PC-3 (cell line): ENCODE data around the gene IL34. TPM values are rescaled to one million over a fixed set of nuclear protein-coding genes. Genes with fewer than 3 reads are reported as not detected.

Experiments
- ATAC-seq: fragments of 200-7000 bp; cut with Tn5 transposase; 2 replicates; pipeline ENCODE4 v1.9.1; 2020; ENCODE audit warnings: mild to moderate bottlenecking, moderate library complexity
- BruUV-seq: library from RNA; stranded (reverse); fragments of 400-500 nt; replicated peaks from 2 replicates; lab custom pipeline; 2021; lab: Mats Ljungman, UMichigan
- CTCF ChIA-PET: fragments of 300-600 bp; sonication (Branson Sonifier 250); formaldehyde crosslinking; loops from one replicate; lab custom pipeline; 2022; ENCODE audit warnings: antibody characterized with exemption; lab: Charles Lee
- POLR2A ChIA-PET: fragments of 300-600 bp; sonication (Branson Sonifier 250); formaldehyde crosslinking; loops from one replicate; lab custom pipeline; 2022; ENCODE audit warnings: antibody characterized with exemption; ENCODE audit not compliant: unreplicated experiment; lab: Charles Lee
- DNase-seq: peaks from one replicate; pipeline ENCODE4 v3.0.0-alpha.2; 2015
- H2AFZ ChIP-seq: fragments of 300-600 bp; sonication (generic); 2 replicates; pipeline ENCODE4 v1.6.0; 2016; ENCODE audit warnings: antibody characterized with exemption, low read length
- H3F3A ChIP-seq: fragments of 300-600 bp; sonication (generic); one replicate; pipeline ENCODE4 v1.6.0; 2017; ENCODE audit warnings: antibody characterized with exemption, low read length, control low read depth, mild to moderate bottlenecking; ENCODE audit not compliant: unreplicated experiment
- H3K27ac ChIP-seq: fragments of 300-600 bp; sonication (generic); 2 replicates; pipeline ENCODE4 v1.5.1; 2016; ENCODE audit warnings: mild to moderate bottlenecking, low read length
- H3K27me3 ChIP-seq: fragments of 300-600 bp; sonication (generic); 2 replicates; pipeline ENCODE4 v1.6.1; 2016; ENCODE audit warnings: low read length, mixed read lengths
- H3K36me3 ChIP-seq: fragments of 300-600 bp; sonication (generic); 2 replicates; pipeline ENCODE4 v1.6.1; 2016; ENCODE audit warnings: low read depth, mixed run types, low read length, mixed read lengths
- H3K4me1 ChIP-seq: fragments of 300-600 bp; sonication (generic); 2 replicates; pipeline ENCODE4 v1.5.1; 2016; ENCODE audit warnings: low read length; ENCODE audit not compliant: insufficient read depth
- H3K4me2 ChIP-seq: fragments of 300-600 bp; sonication (generic); 2 replicates; pipeline ENCODE4 v1.6.0; 2016; ENCODE audit warnings: low read length
- H3K4me3 ChIP-seq: fragments of 300-600 bp; sonication (generic); 2 replicates; pipeline ENCODE4 v1.5.1; 2016; ENCODE audit warnings: mild to moderate bottlenecking, low read length, mixed read lengths
- H3K79me2 ChIP-seq: fragments of 300-600 bp; sonication (generic); 2 replicates; pipeline ENCODE4 v1.6.1; 2017; ENCODE audit warnings: low read length, mixed read lengths
- H3K9ac ChIP-seq: fragments of 300-600 bp; sonication (generic); 2 replicates; pipeline ENCODE4 v1.6.0; 2016; ENCODE audit warnings: mild to moderate bottlenecking, low read length
- H3K9me2 ChIP-seq: fragments of 300-600 bp; sonication (generic); replicated peaks from 2 replicates; pipeline ENCODE4 v1.6.1; 2016; ENCODE audit warnings: mixed run types, low read length, mixed read lengths
- H3K9me3 ChIP-seq: fragments of 300-600 bp; sonication (generic); 2 replicates; pipeline ENCODE4 v1.6.1; 2016; ENCODE audit warnings: low read length, mixed read lengths
- H4K20me1 ChIP-seq: fragments of 300-600 bp; sonication (generic); 2 replicates; pipeline ENCODE4 v1.6.1; 2016; ENCODE audit warnings: low read length, mixed read lengths
- EZH2 ChIP-seq: fragments of 300-600 bp; sonication (generic); IDR thresholded peaks from one replicate; pipeline ENCODE4 v1.6.1; 2017; ENCODE audit warnings: antibody characterized with exemption, mild to moderate bottlenecking, low read length; ENCODE audit not compliant: unreplicated experiment
- EZH2phosphoT487 ChIP-seq: fragments of 300-600 bp; sonication (generic); IDR thresholded peaks from 2 replicates; pipeline ENCODE4 v1.6.1; 2018; ENCODE audit warnings: mild to moderate bottlenecking, antibody characterized with exemption, low read length, borderline replicate concordance
- intact Hi-C: fragments of 100-400 bp; cut with micrococcal nuclease; formaldehyde crosslinking; loops from 2 replicates; pipeline ENCODE4 v1.9.0; 2023
- total RNA-seq: library from RNA; depleted of rRNA; stranded (reverse); fragments of >200 nt; gene quantifications from 2 replicates; pipeline ENCODE4 v1.2.3, GENCODE V29; 2014
- TF ChIP-seq, protein P1 (sequence below): fragments of 300-600 bp; sonication (generic); conservative IDR thresholded peaks from 2 replicates; pipeline ENCODE4 v1.5.1; 2017; ENCODE audit warnings: antibody characterized with exemption, low read depth, mild to moderate bottlenecking, low read length

Gene IL34
- total RNA-seq, 1 experiment from 2014 or later: not detected

DNA sequence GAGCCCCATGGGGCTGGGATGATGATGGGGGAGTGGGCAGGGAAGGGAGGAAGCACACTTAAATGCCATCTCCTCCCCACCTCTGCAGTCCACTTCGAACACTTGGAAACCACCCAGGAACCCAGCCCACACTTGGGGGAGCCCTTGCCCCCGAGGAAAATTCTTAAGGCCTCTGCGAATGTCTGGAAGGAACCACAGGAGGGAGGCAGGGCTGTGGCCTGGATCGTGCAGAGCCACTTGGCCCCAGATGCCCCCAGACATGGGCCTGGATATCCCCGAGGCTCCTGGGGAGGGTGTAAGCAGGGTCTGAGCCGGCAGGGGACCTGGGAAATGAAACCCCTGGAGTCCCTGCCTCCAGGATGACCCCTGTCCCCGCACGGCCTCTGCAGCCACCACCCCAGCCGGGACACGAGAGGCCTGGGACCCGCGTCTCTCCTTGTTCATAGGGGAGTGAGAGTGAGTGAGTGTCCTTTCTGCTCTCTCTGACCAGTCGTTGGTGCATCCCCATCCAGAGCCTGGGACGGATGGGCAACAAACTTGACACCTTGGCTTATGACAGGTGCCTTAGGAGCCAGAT is 51.3 kb downstream of the IL34 start:
- no TSS peak for BruUV-seq
- no peaks in the 10 kb centered on the region for H3K27me3 ChIP-seq
- DNase-seq (no peak), ATAC-seq (no peak)
- no peak overlapping the region for H3K4me2 ChIP-seq
- H3K27ac ChIP-seq: peak overlapping the region; percentile 49
- H3K79me2 ChIP-seq: no peaks in the 10 kb centered on the region
- H3K4me1 ChIP-seq: peaks cover 41% of the 10 kb centered on the region
- H3K9ac ChIP-seq: no peak overlapping the region
- ChIA-PET POLR2A (no interaction called here), CTCF (no interaction called here)
- H3K36me3 ChIP-seq: no peaks in the 10 kb centered on the region
- no peaks in the 10 kb centered on the region for H3K9me3 ChIP-seq
- no peaks in the 10 kb centered on the region for H4K20me1 ChIP-seq
- TF ChIP-seq, protein P1, sequence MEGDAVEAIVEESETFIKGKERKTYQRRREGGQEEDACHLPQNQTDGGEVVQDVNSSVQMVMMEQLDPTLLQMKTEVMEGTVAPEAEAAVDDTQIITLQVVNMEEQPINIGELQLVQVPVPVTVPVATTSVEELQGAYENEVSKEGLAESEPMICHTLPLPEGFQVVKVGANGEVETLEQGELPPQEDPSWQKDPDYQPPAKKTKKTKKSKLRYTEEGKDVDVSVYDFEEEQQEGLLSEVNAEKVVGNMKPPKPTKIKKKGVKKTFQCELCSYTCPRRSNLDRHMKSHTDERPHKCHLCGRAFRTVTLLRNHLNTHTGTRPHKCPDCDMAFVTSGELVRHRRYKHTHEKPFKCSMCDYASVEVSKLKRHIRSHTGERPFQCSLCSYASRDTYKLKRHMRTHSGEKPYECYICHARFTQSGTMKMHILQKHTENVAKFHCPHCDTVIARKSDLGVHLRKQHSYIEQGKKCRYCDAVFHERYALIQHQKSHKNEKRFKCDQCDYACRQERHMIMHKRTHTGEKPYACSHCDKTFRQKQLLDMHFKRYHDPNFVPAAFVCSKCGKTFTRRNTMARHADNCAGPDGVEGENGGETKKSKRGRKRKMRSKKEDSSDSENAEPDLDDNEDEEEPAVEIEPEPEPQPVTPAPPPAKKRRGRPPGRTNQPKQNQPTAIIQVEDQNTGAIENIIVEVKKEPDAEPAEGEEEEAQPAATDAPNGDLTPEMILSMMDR: no peak
- TF ChIP-seq EZH2 (no peak), EZH2phosphoT487 (no peak)
- no peaks in the 10 kb centered on the region for H3F3A ChIP-seq
- intact Hi-C loops: loop anchor here (10.0 kb wide), 1 partner anchor 77 kb away; no protein-coding TSS in a partner anchor
- no peaks in the 10 kb centered on the region for H3K9me2 ChIP-seq
- no peak overlapping the region for H3K4me3 ChIP-seq
- H2AFZ ChIP-seq: no peak overlapping the region

DNA sequence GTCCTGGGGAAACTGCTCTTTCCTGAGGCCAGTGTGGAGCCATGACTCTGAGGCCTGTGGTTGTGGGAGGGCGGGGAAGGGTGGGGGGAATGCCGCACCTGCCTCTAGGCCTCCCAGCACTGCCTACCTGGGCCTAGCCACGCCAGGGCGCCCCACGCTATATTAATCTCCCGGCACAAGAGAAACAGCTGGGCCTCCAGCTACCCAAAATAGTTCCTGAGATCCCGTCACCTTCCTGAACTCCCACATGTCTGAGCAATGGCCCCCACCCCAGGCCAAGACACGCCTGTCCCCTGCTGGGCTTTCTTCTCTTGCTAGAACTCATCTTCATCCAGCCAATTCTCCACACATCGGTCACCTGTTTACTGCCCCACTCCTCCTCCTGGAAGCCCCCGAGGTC is 52.5 kb downstream of the IL34 start:
- no peak overlapping the region for H3K4me3 ChIP-seq
- intact Hi-C loops: loop anchor here (10.0 kb wide), 1 partner anchor 76 kb away; no protein-coding TSS in a partner anchor
- H3K27me3 ChIP-seq: no peaks in the 10 kb centered on the region
- BruUV-seq: no TSS peak
- ChIA-PET CTCF (no interaction called here), POLR2A (no interaction called here)
- H3F3A ChIP-seq: no peaks in the 10 kb centered on the region
- no peak overlapping the region for H3K4me2 ChIP-seq
- H4K20me1 ChIP-seq: no peaks in the 10 kb centered on the region
- TF ChIP-seq EZH2 (no peak), EZH2phosphoT487 (no peak)
- TF ChIP-seq, protein P1: no peak
- DNase-seq: no peak
- no peak overlapping the region for H3K27ac ChIP-seq
- H3K9me3 ChIP-seq: no peaks in the 10 kb centered on the region
- H3K79me2 ChIP-seq: no peaks in the 10 kb centered on the region
- H3K9me2 ChIP-seq: no peaks in the 10 kb centered on the region
- ATAC-seq: no peak
- H3K36me3 ChIP-seq: no peaks in the 10 kb centered on the region
- H2AFZ ChIP-seq: no peak overlapping the region
- H3K4me1 ChIP-seq: peaks cover 32% of the 10 kb centered on the region
- no peak overlapping the region for H3K9ac ChIP-seq

DNA sequence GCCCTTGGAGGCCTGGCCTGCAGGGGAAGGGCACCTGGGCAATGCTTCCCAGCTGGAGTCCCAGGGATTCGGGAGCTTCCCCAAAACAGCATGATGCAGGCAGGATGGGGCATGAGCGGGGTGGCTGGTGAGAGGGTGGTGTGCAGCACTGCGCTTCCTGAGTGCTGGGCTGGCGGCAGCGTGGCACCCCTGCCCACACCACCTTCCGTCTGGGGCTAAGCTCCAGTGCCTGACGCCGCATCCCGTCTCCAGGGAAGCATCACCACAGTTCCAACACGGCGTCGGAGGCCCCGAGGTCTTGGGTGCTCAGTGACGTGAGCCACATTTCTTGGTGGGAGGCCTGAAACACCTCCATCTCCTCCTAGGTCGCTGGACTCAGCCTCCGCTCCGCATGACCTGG is 53.3 kb downstream of the IL34 start:
- H3K4me2 ChIP-seq: no peak overlapping the region
- H4K20me1 ChIP-seq: no peaks in the 10 kb centered on the region
- ChIA-PET CTCF (no interaction called here), POLR2A (no interaction called here)
- no peaks in the 10 kb centered on the region for H3K36me3 ChIP-seq
- TF ChIP-seq EZH2phosphoT487 (no peak), EZH2 (no peak)
- TF ChIP-seq, protein P1: no peak
- H3K27me3 ChIP-seq: no peaks in the 10 kb centered on the region
- no peak overlapping the region for H3K27ac ChIP-seq
- no peaks in the 10 kb centered on the region for H3K79me2 ChIP-seq
- no peaks in the 10 kb centered on the region for H3K9me2 ChIP-seq
- no peak overlapping the region for H3K4me3 ChIP-seq
- peaks cover 25% of the 10 kb centered on the region for H3K4me1 ChIP-seq
- H3K9ac ChIP-seq: no peak overlapping the region
- no peak for DNase-seq
- no peak for ATAC-seq
- intact Hi-C loops: loop anchor here (10.0 kb wide), 1 partner anchor 75 kb away; no protein-coding TSS in a partner anchor
- H3K9me3 ChIP-seq: no peaks in the 10 kb centered on the region
- BruUV-seq: no TSS peak
- H3F3A ChIP-seq: no peaks in the 10 kb centered on the region
- no peak overlapping the region for H2AFZ ChIP-seq
